T-helper 2 cell (primary cell): ENCODE results near the gene AACS.
"Not testable (repeated sequence)": the region's sequence is repeated elsewhere in the genome, so short reads cannot be mapped to it uniquely, and the experiment has no call there.

ENCODE experiments used
- DNase-seq, 5 experiments: peaks; one replicate each; pipeline versions ENCODE4 v3.0.0 to v3.0.0-alpha.2; 2012 to 2022

Gene AACS

GRCh38 chr12:125128439-125129178 is 63.4 kb downstream of the AACS start:
- DNase-seq = no peak

- DNase-seq = no peak
These were observed 63.9 kb downstream of the AACS start for GRCh38 chr12:125129179-125129571.

- DNase-seq = no peak
These were observed 64.5 kb downstream of the AACS start for GRCh38 chr12:125129591-125130255.

- DNase-seq = no peak
These were observed 66.7 kb downstream of the AACS start for GRCh38 chr12:125131958-125132357.

- no peak for DNase-seq
These were observed 67.6 kb downstream of the AACS start for GRCh38 chr12:125132698-125133400.

- no peak for DNase-seq
These were observed 68.4 kb downstream of the AACS start for GRCh38 chr12:125133616-125134015.

- no peak for DNase-seq
These were observed 69.3 kb downstream of the AACS start for GRCh38 chr12:125134576-125134975.

- no peak for DNase-seq
These were observed 70.7 kb downstream of the AACS start for GRCh38 chr12:125135906-125136305.

GRCh38 chr12:125136702-125137101 is 71.5 kb downstream of the AACS start:
- no peak for DNase-seq

- DNase-seq = no peak
These were observed 72.6 kb downstream of the AACS start for GRCh38 chr12:125137766-125138344.

- no peak for DNase-seq
These were observed 75.3 kb downstream of the AACS start for GRCh38 chr12:125140279-125141209.

GRCh38 chr12:125141210-125141573 is 76.0 kb downstream of the AACS start:
- not testable (repeated sequence) for DNase-seq

GRCh38 chr12:125142601-125143000 is 77.4 kb downstream of the AACS start:
- no peak for DNase-seq

GRCh38 chr12:125143491-125143890 is 78.3 kb downstream of the AACS start:
- no peak for DNase-seq

- no peak for DNase-seq
These were observed 80.0 kb downstream of the AACS start for GRCh38 chr12:125145196-125145595.

- no peak for DNase-seq
These were observed 83.1 kb downstream of the AACS start for GRCh38 chr12:125148316-125148715.

- DNase-seq = no peak
These were observed 84.2 kb downstream of the AACS start for GRCh38 chr12:125149160-125150108.

GRCh38 chr12:125151284-125151683 is 86.0 kb downstream of the AACS start:
- DNase-seq = no peak

GRCh38 chr12:125152463-125152862 is 87.2 kb downstream of the AACS start:
- DNase-seq = no peak

- DNase-seq = no peak
These were observed 90.1 kb downstream of the AACS start for GRCh38 chr12:125155366-125155765.

- DNase-seq = no peak
These were observed 91.9 kb downstream of the AACS start for GRCh38 chr12:125157177-125157576.
